GM19395 (cell line): ENCODE measurements around the gene NIN.
A peak's percentile ranks its signal among the peaks of the same experiment; 100 is the strongest.

Experiments
- ATAC-seq: cut with Tn5 transposase; IDR thresholded peaks from one replicate; pipeline ENCODE4 v1.9.1; 2021; ENCODE audit warnings: mild to moderate bottlenecking, moderate library complexity; ENCODE audit not compliant: unreplicated experiment

The NIN gene

DNA sequence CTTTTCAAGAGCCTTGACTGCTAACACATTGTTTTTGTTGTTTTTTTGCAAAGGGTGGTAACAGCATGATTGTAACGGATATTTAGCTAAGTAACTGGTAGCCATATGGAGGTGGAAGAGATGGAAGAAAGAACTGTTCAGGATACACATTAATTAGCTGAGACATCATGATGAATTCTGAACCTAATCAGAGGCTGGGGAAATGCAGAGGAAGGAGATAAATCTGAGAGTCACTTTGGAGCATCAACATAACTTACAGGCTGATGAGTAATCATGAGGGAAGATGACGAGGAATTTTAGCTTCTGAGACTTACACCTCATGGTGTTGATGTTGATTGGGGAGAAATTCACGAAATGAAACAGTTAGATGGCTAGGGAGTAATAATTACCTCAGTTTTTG lies 62.3 kb downstream of the NIN start:
- ATAC-seq = no peak

GRCh38 chr14:50766338-50766886 lies 64.5 kb downstream of the NIN start:
- ATAC-seq = no peak

DNA sequence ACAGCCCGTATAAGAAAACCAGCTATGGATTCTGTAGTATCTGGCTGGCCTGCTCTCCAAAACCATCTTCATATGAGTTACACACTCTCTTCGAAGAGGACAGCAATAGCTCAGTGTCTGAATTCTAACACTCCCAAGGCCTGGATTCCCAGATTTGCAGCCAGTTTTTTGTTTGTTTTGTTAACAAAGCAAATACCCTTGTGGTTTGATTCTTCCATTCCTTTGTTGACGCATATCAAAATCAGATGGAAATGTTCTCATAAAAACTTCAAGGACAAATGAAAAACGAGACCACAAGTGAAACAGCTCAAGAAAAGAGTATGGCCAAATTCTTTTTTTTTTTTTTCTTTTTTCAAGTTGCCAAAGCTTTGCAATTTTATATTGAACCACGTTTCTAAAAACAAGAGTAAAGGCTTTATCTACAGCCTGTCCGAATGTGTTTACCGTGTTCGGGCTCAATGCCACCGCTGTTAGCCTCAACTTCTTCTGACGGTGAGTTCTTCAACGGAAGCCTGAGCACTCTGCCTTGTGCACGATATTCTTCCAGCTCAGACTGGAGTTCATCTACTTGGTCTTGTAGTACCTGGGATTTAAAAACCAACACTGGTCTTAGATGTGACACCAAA lies 67.5 kb downstream of the NIN start:
- ATAC-seq = no peak

DNA sequence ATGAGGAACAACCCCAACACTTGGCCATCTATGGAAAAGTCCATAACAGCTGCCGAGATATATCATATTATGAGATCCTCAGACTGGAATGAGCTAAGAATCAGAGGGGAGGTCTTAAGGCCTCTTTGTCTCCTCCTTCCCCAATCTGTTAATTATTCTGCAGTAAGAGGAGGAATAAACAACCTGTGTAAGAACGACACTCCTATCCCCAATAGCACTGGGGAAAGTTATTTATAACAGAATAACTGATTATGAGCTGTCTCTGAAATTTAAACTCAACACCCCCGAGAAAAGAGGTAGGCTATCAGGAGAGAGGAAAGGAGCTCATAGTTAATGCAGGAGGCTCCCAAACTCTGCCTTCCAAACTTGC lies 68.0 kb downstream of the NIN start:
- ATAC-seq = no peak

- ATAC-seq = peak; percentile 91
These were observed 68.7 kb downstream of the NIN start for GRCh38 chr14:50762001-50762930.

DNA sequence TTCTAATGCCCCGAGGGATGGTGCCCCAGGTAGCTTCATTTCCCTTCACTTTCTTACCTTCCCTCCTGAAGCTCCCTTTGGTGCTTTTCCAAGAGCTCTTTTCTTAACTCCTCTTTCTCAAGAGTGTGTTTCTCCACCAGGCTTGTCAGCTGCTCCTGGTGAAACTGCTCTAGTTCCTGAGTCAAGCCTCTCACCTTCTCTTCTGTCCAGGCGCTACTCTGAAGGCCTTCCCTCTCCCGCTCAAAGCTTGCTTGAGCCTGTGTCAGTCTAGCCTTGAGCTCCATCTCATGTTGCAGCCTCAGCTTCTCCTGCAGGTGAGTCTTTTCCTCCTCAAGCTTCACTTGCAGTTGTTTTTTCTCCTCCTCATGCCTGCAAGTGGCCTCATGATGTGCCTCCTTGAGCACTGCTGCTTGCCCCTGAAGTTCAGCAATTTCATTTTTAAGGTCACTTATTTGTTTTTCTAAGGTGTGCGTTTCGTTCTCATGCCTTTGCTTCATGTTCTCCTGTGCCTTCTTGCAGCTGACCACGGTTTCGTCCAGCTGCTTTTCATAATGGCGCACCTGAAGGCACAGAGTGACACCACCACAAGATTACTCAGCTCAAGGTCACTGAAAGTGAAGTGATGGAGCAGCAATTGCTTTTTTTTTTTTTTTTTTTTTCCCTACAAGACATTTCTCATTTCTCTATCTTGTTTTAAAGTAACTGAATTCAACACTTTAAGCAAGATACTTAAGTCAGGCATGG lies 71.0 kb downstream of the NIN start:
- no peak for ATAC-seq

DNA sequence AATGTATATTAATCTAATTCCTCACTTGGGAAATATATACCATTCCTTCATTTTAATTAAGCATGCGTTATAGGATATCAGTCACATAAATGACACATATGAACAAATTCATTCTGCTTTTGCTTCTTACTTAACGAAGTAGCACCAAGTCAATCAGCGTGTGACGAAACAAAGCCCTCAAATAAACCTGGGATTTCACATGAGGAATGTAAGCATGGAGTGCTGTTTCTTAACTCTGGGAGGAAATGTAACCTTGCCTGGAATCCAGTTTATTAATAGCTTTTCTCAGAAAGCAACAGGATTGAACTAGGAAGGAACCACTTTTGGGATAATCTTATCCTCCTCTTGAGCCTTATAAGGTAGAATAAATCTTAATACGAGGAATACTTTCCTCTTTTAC lies 72.0 kb downstream of the NIN start:
- no peak for ATAC-seq

DNA sequence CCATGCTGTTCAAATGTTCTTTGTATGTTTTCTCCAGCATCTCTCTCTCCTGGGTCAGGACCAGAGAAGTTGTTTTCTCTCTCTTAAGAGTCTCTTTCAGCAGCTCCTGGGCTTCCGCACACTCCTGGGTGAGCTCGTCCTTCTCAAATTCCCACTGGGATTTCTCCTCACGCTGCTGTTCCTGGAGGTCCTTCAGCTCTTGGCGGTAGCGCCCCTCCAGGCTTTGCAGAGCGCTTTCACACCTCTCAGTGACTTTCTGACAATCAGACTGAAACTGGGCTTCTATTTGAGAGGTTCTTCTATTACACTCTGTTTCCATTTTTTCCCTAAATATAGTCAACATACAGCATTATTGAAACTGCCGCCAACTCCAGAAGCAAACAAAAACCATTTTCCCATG lies 72.7 kb downstream of the NIN start:
- no peak for ATAC-seq

- ATAC-seq = no peak
These were observed 73.3 kb downstream of the NIN start for GRCh38 chr14:50757702-50758101.

GRCh38 chr14:50756300-50756699 lies 74.7 kb downstream of the NIN start:
- no peak for ATAC-seq

DNA sequence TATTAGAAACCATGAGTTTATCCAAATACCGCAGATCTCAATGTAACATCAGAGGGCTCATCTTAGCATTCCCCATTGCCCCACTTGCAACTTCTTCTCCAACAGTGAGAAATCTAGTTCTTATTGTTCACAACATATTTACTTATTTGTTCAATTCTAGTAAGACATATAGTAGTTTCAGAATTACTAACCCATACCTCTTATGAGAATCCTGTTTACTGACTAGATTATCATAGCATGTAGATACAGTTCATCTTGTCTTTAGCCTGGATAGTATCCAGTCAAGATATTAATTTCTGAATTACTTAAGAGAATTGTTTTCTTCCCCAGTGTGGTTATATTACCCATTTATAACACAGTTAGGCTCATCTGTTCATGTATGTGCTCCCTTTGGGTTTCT lies 80.6 kb downstream of the NIN start:
- no peak for ATAC-seq

GRCh38 chr14:50745401-50746058 lies 85.4 kb downstream of the NIN start:
- no peak for ATAC-seq

- no peak for ATAC-seq
These were observed 86.7 kb downstream of the NIN start for GRCh38 chr14:50744231-50744630.

GRCh38 chr14:50741567-50741966 lies 89.4 kb downstream of the NIN start:
- no peak for ATAC-seq

DNA sequence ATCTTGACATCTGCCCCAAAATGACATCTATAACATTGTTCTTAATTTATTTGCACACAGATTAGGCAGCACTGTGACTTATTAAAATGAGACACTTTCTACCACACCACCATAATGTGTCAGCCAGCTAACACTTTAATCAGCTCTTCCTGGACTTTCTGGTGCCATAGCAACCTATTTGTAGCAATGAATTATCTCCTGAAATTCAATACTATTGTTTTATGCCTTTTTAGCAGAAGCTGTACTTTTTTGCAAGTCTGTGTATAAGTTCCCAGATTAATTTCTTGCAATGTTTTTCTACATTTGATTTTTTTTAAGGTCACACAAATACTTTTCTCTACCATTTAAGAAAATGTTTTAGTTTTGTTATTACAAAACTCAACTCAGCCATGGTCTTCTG lies 90.1 kb downstream of the NIN start:
- ATAC-seq = no peak

DNA sequence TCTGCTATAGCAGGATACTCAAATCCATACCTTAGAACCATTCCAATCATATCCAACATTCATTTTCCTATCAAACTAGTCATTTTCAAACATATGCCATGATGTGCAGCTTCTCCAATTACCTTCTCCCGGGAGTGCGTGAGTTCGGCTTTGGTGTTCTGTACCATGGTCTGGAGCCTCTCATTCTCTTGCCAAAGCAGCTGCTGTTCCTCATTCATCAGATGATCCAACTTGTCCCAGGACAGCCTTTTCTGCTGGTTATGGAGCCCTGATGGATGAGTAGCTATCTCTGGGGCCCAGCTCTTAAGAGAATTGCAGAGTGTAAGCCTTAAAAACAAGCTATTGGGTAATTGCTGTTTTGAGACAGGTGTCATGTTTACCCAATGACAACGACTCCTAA lies 91.8 kb downstream of the NIN start:
- ATAC-seq = no peak

GRCh38 chr14:50736932-50737419 lies 94.0 kb downstream of the NIN start:
- peak; percentile 89 for ATAC-seq

DNA sequence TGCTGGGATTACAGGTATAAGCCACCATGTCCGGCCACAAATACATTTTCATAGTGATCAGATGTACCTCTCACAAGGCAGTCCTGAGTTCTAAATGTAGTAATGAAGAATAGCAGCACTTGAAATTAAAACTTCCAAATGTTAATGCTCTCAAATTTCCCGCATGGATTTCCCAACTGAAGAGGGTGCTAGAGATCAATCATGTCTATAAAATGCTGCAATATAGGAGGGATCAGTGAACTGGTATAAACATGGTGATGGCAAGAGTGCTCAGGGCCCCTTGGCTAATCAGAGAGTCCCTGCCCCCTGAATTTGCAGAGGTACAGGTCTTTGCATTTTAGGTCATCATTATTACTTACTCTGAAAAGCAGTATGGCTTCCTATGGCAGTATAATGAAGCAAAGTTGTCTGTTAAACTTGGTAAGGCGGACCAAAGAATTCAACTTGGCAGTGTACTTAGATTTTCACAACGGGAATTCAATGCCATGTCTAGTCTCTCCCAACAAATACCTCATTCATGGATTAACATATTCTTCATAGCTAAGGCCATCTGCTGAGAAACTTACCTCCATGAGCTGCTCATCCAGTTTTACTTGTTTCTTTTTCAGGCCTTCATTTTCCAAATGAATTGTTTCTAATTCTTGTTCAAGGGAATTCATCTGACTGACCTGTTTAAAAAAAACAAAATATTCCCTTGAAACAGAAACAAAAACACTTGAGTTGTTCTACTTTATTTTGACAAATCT lies 95.8 kb downstream of the NIN start:
- no peak for ATAC-seq

- no peak for ATAC-seq
These were observed 97.5 kb downstream of the NIN start for GRCh38 chr14:50733494-50733893.

DNA sequence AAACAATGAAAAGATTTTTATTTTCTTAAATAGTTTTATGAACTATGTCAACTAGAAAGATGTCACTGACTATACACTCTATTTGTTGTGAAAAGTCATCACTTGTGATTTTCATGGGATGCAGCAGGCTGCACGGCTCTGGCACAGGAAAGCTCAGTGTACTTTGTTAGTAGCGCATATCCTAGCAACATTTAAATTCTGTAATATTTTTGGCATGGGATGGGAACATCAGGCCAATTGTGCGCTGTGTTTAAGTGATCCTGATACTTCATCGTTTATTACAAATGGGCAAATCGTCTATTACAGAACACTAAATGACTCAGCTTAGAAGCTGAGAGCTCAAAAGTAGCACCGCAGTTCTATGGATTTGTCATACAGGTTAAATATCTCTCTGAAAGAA lies 102.1 kb downstream of the NIN start:
- ATAC-seq = no peak
